T-helper 17 cell (primary cell): Measurements from ENCODE around the gene PROKR1. TPM values are rescaled to one million over a fixed set of nuclear protein-coding genes. Genes with fewer than 3 reads are reported as not detected.
A peak's percentile ranks its signal among the peaks of the same experiment; 100 is the strongest.
"Not testable (repeated sequence)": the region's sequence is repeated elsewhere in the genome, so short reads cannot be mapped to it uniquely, and the experiment has no call there.

Experiments
- ATAC-seq: fragments of 150-1000 bp; cut with Tn5 transposase; 2 replicates; pipeline ENCODE4 v1.10.0; 2021; ENCODE audit warnings: mild to moderate bottlenecking, moderate library complexity
- DNase-seq, 3 donors: peaks; one replicate each; pipeline versions ENCODE4 v3.0.0 to v3.0.0-alpha.2; 2020 to 2021
- H3K9me3 ChIP-seq: one replicate; pipeline ENCODE4 v1.7.0; 2013; ENCODE audit warnings: low read length, mild to moderate bottlenecking; ENCODE audit not compliant: control insufficient read depth, poor library complexity, severe bottlenecking
- H3K27ac Mint-ChIP-seq: one replicate; pipeline ENCODE4 v1.8.0; 2022; ENCODE audit warnings: mild to moderate bottlenecking, moderate library complexity, mixed read lengths
- H3K27me3 Mint-ChIP-seq: one replicate; pipeline ENCODE4 v1.8.0; 2022; ENCODE audit warnings: mixed read lengths
- H3K36me3 Mint-ChIP-seq: one replicate; pipeline ENCODE4 v1.8.0; 2022; ENCODE audit warnings: low read depth, mixed read lengths
- H3K4me1 Mint-ChIP-seq: one replicate; pipeline ENCODE4 v1.8.0; 2022; ENCODE audit warnings: mild to moderate bottlenecking, mixed read lengths
- H3K4me3 Mint-ChIP-seq: one replicate; pipeline ENCODE4 v1.8.0; 2022; ENCODE audit warnings: mild to moderate bottlenecking, moderate library complexity, mixed read lengths
- total RNA-seq, 4 donors: library from RNA in 2 of 4; stranded (reverse) in 2 of 4; gene quantifications; one replicate each; pipeline ENCODE4 v1.2.3 and lab custom pipeline; 2022 to 2026

Gene PROKR1
- total RNA-seq (not detected), total RNA-seq (lab: John Stamatoyannopoulos, UW) (0 reads per million in 2 donors)

- H3K4me1 Mint-ChIP-seq = no peaks in the 10 kb centered on the region
- H3K27ac Mint-ChIP-seq = no peak within 1 kb of the TSS
- peaks cover 2% of the 10 kb centered on the region for H3K36me3 Mint-ChIP-seq
- peak within 1 kb of the TSS; percentile 67 for H3K4me3 Mint-ChIP-seq
- peaks cover 3% of the 10 kb centered on the region for H3K9me3 ChIP-seq
- ATAC-seq (peak; percentile 53), DNase-seq (peak in 1 of 3 donors; percentile 5)
- H3K27me3 Mint-ChIP-seq = peaks cover 60% of the 10 kb centered on the region
Observed at GRCh38 chr2:68643011-68643873, at the start of gene PROKR1. TSS of gene PROKR1 (plus strand) at chr2:68643579. CDS start at chr2:68645822, 2,243 bp downstream.

DNA sequence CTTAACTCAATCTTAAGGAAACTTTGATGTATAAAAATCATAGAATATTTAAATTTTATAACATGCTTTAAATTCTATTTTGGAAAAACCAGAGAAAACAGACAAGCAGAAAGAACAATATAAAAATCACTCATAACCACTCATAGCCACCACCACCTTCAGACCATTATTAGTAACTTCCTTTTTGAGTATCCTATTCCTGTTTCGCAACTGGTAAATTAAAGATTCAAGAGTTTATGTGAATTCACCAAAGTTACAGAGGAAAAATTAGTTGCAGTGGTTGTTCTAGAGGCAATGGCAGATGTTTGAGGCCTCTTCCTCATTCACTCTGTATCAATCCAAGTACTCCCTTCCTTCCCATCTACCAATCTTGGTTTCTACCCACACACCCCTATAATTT, 49.3 kb upstream of the PROKR1 start:
- DNase-seq (no peak), ATAC-seq (no peak)
- H3K27me3 Mint-ChIP-seq = peaks cover 4% of the 10 kb centered on the region
- peak overlapping the region; percentile 49 for H3K27ac Mint-ChIP-seq
- no peak overlapping the region for H3K4me3 Mint-ChIP-seq
- H3K36me3 Mint-ChIP-seq = peaks cover 3% of the 10 kb centered on the region
- H3K9me3 ChIP-seq = no peaks in the 10 kb centered on the region
- H3K4me1 Mint-ChIP-seq = peaks cover 9% of the 10 kb centered on the region

GRCh38 chr2:68594674-68595492, 48.5 kb upstream of the PROKR1 start:
- peak; percentile 72 for ATAC-seq
- peaks cover 4% of the 10 kb centered on the region for H3K27me3 Mint-ChIP-seq
- H3K9me3 ChIP-seq = no peaks in the 10 kb centered on the region
- peaks cover 3% of the 10 kb centered on the region for H3K36me3 Mint-ChIP-seq
- peaks cover 9% of the 10 kb centered on the region for H3K4me1 Mint-ChIP-seq
- DNase-seq = peak; percentile 20 to 25 (median 23)
- peak overlapping the region; percentile 63 for H3K4me3 Mint-ChIP-seq
- peak overlapping the region; percentile 49 for H3K27ac Mint-ChIP-seq

DNA sequence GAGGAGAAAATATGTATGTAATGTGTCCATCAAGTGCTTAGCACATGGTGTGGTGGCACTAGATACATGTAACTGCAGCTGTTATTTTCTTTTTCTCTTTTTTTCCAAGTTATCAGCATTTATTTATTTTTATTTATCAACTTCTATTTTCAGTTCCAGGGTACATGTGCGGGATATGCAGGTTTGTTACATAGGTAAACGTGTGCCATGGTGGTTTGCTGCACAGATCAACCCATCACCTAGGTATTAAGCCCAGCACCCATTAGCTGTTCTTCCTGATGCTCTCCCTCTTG, 47.9 kb upstream of the PROKR1 start:
- DNase-seq, H3K4me1 Mint-ChIP-seq, H3K9me3 ChIP-seq, ATAC-seq, H3K36me3 Mint-ChIP-seq, H3K27me3 Mint-ChIP-seq: not testable (repeated sequence)
- H3K27ac Mint-ChIP-seq = peak overlapping the region; percentile 49
- peak overlapping the region; percentile 63 for H3K4me3 Mint-ChIP-seq

DNA sequence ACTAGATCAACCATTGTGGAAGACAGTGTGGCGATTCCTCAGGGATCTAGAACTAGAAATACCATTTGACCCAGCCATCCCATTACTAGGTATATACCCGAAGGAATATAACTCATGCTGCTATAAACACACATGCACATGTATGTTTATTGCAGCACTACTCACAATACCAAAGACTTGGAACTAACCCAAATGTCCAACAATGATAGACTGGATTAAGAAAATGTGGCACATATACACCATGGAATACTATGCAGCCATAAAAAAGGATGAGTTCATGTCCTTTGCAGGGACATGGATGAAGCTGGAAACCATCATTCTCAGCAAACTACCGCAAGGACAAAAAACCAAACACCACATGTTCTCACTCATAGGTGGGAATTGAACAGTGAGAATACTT, 42.9 kb upstream of the PROKR1 start:
- H3K4me1 Mint-ChIP-seq, H3K4me3 Mint-ChIP-seq, DNase-seq, ATAC-seq, H3K27me3 Mint-ChIP-seq, H3K27ac Mint-ChIP-seq, H3K9me3 ChIP-seq, H3K36me3 Mint-ChIP-seq: not testable (repeated sequence)

GRCh38 chr2:68603059-68603458, 40.3 kb upstream of the PROKR1 start:
- Mint-ChIP-seq H3K36me3 (no peaks in the 10 kb centered on the region), H3K4me3 (no peak overlapping the region), H3K27me3 (no peaks in the 10 kb centered on the region), H3K4me1 (peaks cover 3% of the 10 kb centered on the region), H3K27ac (no peak overlapping the region)
- DNase-seq = no peak
- no peak for ATAC-seq
- no peaks in the 10 kb centered on the region for H3K9me3 ChIP-seq

DNA sequence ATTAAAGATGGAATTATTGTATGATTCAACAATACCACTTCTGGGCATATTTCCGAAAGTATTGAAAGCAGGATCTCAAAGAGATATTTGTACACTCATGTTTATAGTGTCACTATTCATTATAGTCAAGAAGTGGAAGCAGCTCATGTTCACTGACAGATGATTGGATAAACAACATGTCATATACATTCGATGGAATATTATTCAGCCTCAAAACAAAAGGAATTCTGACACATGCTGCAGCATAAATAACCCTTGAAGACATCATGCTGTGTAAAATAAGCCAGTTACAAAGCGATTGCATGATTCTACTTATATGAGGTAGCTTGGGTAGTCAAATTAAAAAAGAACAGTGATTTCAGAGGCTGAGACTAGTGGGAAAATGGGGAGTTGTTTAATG, 39.3 kb upstream of the PROKR1 start:
- ATAC-seq (no peak), DNase-seq (no peak)
- no peak overlapping the region for H3K27ac Mint-ChIP-seq
- H3K9me3 ChIP-seq = no peaks in the 10 kb centered on the region
- no peak overlapping the region for H3K4me3 Mint-ChIP-seq
- peaks cover 3% of the 10 kb centered on the region for H3K4me1 Mint-ChIP-seq
- no peaks in the 10 kb centered on the region for H3K36me3 Mint-ChIP-seq
- no peaks in the 10 kb centered on the region for H3K27me3 Mint-ChIP-seq

GRCh38 chr2:68605939-68606338, 37.4 kb upstream of the PROKR1 start:
- Mint-ChIP-seq H3K27me3 (no peaks in the 10 kb centered on the region), H3K4me3 (no peak overlapping the region), H3K36me3 (no peaks in the 10 kb centered on the region), H3K4me1 (peaks cover 3% of the 10 kb centered on the region), H3K27ac (no peak overlapping the region)
- H3K9me3 ChIP-seq = no peaks in the 10 kb centered on the region
- no peak for ATAC-seq
- no peak for DNase-seq

GRCh38 chr2:68606759-68607158, 36.6 kb upstream of the PROKR1 start:
- no peaks in the 10 kb centered on the region for H3K36me3 Mint-ChIP-seq
- DNase-seq (no peak), ATAC-seq (no peak)
- no peaks in the 10 kb centered on the region for H3K27me3 Mint-ChIP-seq
- no peak overlapping the region for H3K27ac Mint-ChIP-seq
- H3K4me1 Mint-ChIP-seq = peaks cover 3% of the 10 kb centered on the region
- H3K9me3 ChIP-seq = no peaks in the 10 kb centered on the region
- H3K4me3 Mint-ChIP-seq = no peak overlapping the region

GRCh38 chr2:68607837-68608236, 35.5 kb upstream of the PROKR1 start:
- H3K4me1 Mint-ChIP-seq = peaks cover 3% of the 10 kb centered on the region
- H3K4me3 Mint-ChIP-seq = no peak overlapping the region
- peaks cover 2% of the 10 kb centered on the region for H3K36me3 Mint-ChIP-seq
- no peaks in the 10 kb centered on the region for H3K9me3 ChIP-seq
- no peaks in the 10 kb centered on the region for H3K27me3 Mint-ChIP-seq
- ATAC-seq (no peak), DNase-seq (no peak)
- no peak overlapping the region for H3K27ac Mint-ChIP-seq

GRCh38 chr2:68612765-68613519, 30.4 kb upstream of the PROKR1 start:
- Mint-ChIP-seq H3K27me3 (no peaks in the 10 kb centered on the region), H3K36me3 (peaks cover 2% of the 10 kb centered on the region), H3K27ac (no peak overlapping the region), H3K4me1 (no peaks in the 10 kb centered on the region), H3K4me3 (no peak overlapping the region)
- ATAC-seq = no peak
- H3K9me3 ChIP-seq = no peaks in the 10 kb centered on the region
- DNase-seq = no peak

DNA sequence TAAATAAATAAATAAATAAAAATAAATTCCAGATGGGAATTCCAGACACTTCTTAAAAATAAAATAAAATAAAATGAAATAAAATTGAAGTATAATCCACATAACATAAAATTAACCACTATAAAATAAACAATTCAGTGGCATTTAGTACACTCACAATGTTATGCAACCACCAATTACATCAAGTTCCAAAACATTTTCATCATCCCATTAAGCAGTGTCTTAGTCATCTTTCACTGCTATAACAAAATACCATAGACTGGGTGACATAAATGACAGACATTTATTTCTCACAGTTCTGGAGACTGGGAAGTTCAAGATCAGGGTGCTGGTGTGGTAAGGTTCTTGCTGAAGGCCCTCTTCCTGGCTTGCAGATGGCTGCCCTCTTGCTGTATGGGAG, 22.6 kb upstream of the PROKR1 start:
- ATAC-seq (no peak), DNase-seq (no peak)
- Mint-ChIP-seq H3K27me3 (no peaks in the 10 kb centered on the region), H3K4me1 (peaks cover 2% of the 10 kb centered on the region), H3K27ac (no peak overlapping the region), H3K4me3 (no peak overlapping the region), H3K36me3 (peaks cover 2% of the 10 kb centered on the region)
- H3K9me3 ChIP-seq = no peaks in the 10 kb centered on the region

DNA sequence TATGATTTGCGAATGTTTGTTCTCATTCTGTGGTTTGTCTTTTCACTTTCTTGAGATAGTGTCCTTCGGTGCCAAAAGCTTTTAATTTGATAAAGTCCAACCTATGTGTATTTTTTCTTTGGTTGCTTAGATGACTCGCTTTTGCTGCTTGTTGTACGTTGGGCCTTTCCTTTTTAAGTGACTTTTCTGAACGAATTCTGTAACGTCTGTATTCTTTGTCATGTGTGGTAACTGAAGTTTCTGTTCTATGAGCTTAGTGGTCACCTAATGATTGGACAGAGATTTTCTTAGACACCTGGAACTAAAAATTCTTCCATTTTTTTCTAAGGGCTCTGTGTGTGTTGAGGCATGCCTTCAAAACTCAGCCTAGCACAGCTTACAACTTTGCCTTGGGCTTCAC, 19.6 kb upstream of the PROKR1 start:
- Mint-ChIP-seq H3K27ac (no peak overlapping the region), H3K36me3 (peaks cover 2% of the 10 kb centered on the region), H3K27me3 (no peaks in the 10 kb centered on the region), H3K4me1 (peaks cover 2% of the 10 kb centered on the region), H3K4me3 (no peak overlapping the region)
- no peak for DNase-seq
- H3K9me3 ChIP-seq = no peaks in the 10 kb centered on the region
- no peak for ATAC-seq
